ENCODE results near the gene DHX32.

Gene DHX32

GRCh38 chr10:125846894-125847293, 34.2 kb downstream of the DHX32 start:
- DNase-seq: no peak

- no peak for DNase-seq
Measured at GRCh38 chr10:125845617-125846016, 35.5 kb downstream of the DHX32 start.

GRCh38 chr10:125844751-125845221, 36.3 kb downstream of the DHX32 start:
- DNase-seq: no peak

GRCh38 chr10:125843603-125844329, 37.3 kb downstream of the DHX32 start:
- no peak for DNase-seq

- DNase-seq: no peak
Measured at GRCh38 chr10:125840955-125841354, 40.1 kb downstream of the DHX32 start.

- no peak for DNase-seq
Measured at GRCh38 chr10:125840406-125840805, 40.7 kb downstream of the DHX32 start.

- no peak for DNase-seq
Measured at GRCh38 chr10:125838802-125839575, 42.1 kb downstream of the DHX32 start.

- DNase-seq: no peak
Measured at GRCh38 chr10:125836746-125837145, 44.3 kb downstream of the DHX32 start.

- DNase-seq: no peak
Measured at GRCh38 chr10:125828311-125828710, 52.8 kb downstream of the DHX32 start.

GRCh38 chr10:125827133-125827532, 54.0 kb downstream of the DHX32 start:
- DNase-seq: no peak

- no peak for DNase-seq
Measured at GRCh38 chr10:125824736-125825135, 56.4 kb downstream of the DHX32 start.

- no peak for DNase-seq
Measured at GRCh38 chr10:125823663-125824251, 57.3 kb downstream of the DHX32 start.

- peak; percentile 98 for DNase-seq
Measured at GRCh38 chr10:125822878-125823662, 58.0 kb downstream of the DHX32 start, which contains the start of the genes BCCIP and UROS. BCCIP (plus strand) TSS chr10:125823546; CDS start chr10:125823558, 12 bp downstream. UROS (minus strand) TSS chr10:125823258; CDS start chr10:125816499, 6,759 bp downstream.

- DNase-seq: no peak
Measured at GRCh38 chr10:125820701-125821100, 60.4 kb downstream of the DHX32 start.

GRCh38 chr10:125817337-125817946, 63.6 kb downstream of the DHX32 start:
- DNase-seq: no peak

- no peak for DNase-seq
Measured at GRCh38 chr10:125816548-125816947, 64.5 kb downstream of the DHX32 start.

- no peak for DNase-seq
Measured at GRCh38 chr10:125815764-125816163, 65.3 kb downstream of the DHX32 start.

- DNase-seq: no peak
Measured at GRCh38 chr10:125812128-125812750, 68.9 kb downstream of the DHX32 start.

GRCh38 chr10:125811251-125811650, 69.8 kb downstream of the DHX32 start:
- no peak for DNase-seq

GRCh38 chr10:125808047-125808446, 73.0 kb downstream of the DHX32 start:
- DNase-seq: no peak

GRCh38 chr10:125802739-125803138, 78.4 kb downstream of the DHX32 start:
- DNase-seq: no peak

- DNase-seq: no peak
Measured at GRCh38 chr10:125802131-125802530, 79.0 kb downstream of the DHX32 start.

Data from eye (tissue), 1 donor.